Rectal smooth muscle tissue (tissue), 1 donor: Measurements from ENCODE around the gene RPL38.

ENCODE experiments used
- H3K27ac ChIP-seq: one replicate; pipeline ENCODE4 v1.7.0; 2013; ENCODE audit warnings: low read depth, low read length, inconsistent platforms
- H3K27me3 ChIP-seq: one replicate; pipeline ENCODE4 v1.7.0; 2013; ENCODE audit warnings: low read length; ENCODE audit not compliant: control insufficient read depth, insufficient read depth
- H3K36me3 ChIP-seq: one replicate; pipeline ENCODE4 v1.7.0; 2013; ENCODE audit warnings: low read length; ENCODE audit not compliant: control insufficient read depth, insufficient read depth
- H3K4me1 ChIP-seq: one replicate; pipeline ENCODE4 v1.7.0; 2013; ENCODE audit warnings: low read length; ENCODE audit not compliant: control insufficient read depth, insufficient read depth
- H3K4me3 ChIP-seq: one replicate; pipeline ENCODE4 v1.7.0; 2013; ENCODE audit warnings: low read length
- H3K9ac ChIP-seq: one replicate; pipeline ENCODE4 v1.7.0; 2013; ENCODE audit warnings: low read length

The RPL38 gene

DNA sequence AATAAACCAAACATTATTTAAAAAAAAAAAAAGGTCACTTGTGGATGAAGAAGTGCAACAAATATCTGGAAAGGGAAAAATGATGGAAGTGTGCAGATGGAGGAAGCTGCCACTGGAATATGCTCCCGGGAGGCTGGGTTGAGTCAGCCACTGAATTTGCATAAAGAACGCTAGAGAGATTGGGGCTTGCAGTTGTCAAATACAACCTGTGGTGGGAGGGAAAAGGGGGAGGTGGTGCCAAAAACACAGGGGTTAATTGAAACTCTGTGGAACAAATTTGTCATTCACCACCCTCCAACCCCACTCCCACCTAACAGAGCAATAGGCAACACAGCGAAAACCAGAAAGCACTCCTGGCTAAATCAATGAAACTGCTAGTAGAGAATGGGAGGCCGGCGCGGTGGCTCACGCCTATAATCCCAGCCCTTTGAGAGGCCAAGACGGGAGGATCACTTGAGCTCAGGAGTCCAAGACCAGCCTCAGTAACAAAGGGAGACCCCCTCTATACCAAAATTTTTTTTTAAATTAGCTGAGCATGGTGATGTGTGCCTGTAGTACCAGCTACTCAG lies 37.6 kb upstream of the RPL38 start:
- no peaks in the 10 kb centered on the region for H3K27me3 ChIP-seq
- no peak overlapping the region for H3K9ac ChIP-seq
- no peak overlapping the region for H3K27ac ChIP-seq
- H3K36me3 ChIP-seq: no peaks in the 10 kb centered on the region
- no peaks in the 10 kb centered on the region for H3K4me1 ChIP-seq
- H3K4me3 ChIP-seq: no peak overlapping the region

DNA sequence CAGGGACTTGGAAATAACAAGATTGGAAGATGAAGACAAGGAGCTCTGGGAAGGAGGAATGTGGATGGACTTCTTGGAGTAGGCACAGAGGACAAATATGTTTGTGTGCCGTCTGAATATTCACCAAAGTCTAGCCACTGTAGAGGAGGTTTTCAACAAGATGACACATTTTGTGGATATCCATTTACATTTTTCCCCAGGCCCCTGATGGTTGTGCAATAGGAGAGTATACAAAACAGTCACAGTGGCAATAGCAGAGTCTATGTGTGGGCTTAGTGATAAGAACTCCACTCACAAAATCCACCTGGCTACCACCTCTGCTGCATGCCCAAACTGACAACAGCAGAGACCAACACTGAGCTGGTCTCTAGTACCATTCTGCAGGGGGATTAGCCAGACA lies 32.6 kb upstream of the RPL38 start:
- no peak overlapping the region for H3K27ac ChIP-seq

DNA sequence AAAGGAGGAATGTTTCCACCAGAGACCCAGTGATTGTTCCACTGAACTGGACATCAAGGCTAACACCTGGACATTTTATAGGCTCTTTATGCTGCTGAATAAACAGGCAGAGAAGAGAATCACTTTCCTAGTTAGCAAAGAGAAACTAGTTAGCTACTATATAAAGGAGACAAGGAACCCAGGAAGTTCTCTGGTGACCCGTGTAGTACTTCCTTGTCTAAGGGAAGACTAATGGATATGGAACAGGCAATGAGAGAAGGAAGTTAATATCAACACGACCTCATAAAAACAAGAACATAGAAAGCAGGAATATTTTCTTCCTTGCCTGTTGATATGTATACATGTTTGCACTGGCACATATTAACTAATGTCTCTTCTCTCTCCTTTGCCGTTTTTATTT lies 30.8 kb upstream of the RPL38 start:
- Histone ChIP-seq H3K27me3 (peaks cover 10% of the 10 kb centered on the region), H3K36me3 (no peaks in the 10 kb centered on the region), H3K27ac (no peak overlapping the region), H3K4me1 (no peaks in the 10 kb centered on the region), H3K9ac (no peak overlapping the region), H3K4me3 (no peak overlapping the region)

More for the DNA sequence above, 32.6 kb upstream of the RPL38 start:
- H3K27me3 ChIP-seq: peaks cover 3% of the 10 kb centered on the region
- H3K4me1 ChIP-seq: no peaks in the 10 kb centered on the region
- H3K36me3 ChIP-seq: no peaks in the 10 kb centered on the region
- no peak overlapping the region for H3K4me3 ChIP-seq
- H3K9ac ChIP-seq: no peak overlapping the region

DNA sequence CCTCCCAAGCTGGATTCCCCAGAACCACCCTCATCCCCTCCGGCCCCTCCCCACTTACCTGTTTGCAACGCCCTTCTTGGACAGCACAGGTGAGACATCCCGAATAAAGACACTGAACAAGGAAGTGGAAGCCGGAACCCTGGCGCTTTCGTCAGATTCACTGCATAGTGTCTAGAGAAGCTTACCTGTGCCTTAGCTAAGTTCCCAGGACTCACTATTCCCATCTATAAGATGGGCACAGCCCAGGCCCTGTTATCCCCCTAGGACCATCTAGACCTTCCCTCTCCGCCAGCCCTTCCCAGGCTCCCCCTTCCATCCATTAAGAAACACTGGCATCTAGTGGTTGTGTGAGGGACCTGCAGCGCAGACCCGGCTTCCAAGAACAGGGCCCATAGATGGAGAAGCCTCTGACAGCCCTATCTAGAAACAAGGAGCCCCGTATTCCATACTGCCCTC lies 26.9 kb upstream of the RPL38 start:
- Histone ChIP-seq H3K36me3 (no peaks in the 10 kb centered on the region), H3K4me1 (no peaks in the 10 kb centered on the region), H3K9ac (no peak overlapping the region), H3K27ac (no peak overlapping the region), H3K4me3 (no peak overlapping the region), H3K27me3 (peaks cover 10% of the 10 kb centered on the region)

DNA sequence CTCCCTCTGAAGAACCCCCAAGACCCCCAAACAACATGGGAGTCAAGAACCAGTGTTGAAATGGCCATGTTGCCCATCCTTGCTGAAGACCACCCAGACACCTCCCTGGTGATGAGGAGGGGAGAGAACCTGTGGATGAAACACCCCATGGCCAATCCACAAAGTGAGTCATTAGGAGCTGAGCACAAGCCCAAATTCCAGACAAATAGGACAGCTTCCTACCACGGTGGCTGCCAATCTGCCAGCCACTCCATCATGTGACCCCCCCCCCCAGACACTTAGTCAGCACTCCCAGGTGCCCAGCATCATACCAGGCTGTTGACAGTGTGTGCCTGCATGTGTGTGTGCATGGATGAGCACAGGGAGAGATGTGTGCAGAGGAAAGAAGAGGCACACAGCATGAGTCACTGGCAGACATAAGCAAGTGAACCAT lies 26.4 kb upstream of the RPL38 start:
- peaks cover 10% of the 10 kb centered on the region for H3K27me3 ChIP-seq
- H3K27ac ChIP-seq: no peak overlapping the region
- H3K36me3 ChIP-seq: no peaks in the 10 kb centered on the region
- H3K9ac ChIP-seq: no peak overlapping the region
- H3K4me1 ChIP-seq: no peaks in the 10 kb centered on the region
- no peak overlapping the region for H3K4me3 ChIP-seq

DNA sequence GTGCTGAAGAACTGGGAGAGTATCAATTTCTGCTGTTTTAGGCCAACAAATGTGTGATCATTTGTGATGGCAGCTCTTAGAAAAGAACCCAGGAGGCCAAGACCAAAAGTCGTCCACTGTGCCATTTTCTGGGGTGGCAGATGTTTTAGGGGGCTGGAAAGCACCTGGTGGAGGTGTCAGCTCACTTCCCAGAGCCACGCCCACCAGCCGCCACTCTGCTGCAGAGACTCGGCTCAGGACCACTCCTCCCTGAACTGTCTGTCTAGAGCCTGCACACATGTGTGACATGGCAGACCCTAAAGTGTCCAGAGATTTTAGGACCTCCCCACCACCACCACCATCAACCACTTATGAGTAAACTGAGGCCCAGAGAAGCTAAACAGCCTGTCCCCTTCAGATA lies 23.9 kb upstream of the RPL38 start:
- H3K4me3 ChIP-seq: no peak overlapping the region
- H3K36me3 ChIP-seq: no peaks in the 10 kb centered on the region
- no peaks in the 10 kb centered on the region for H3K4me1 ChIP-seq
- H3K27me3 ChIP-seq: peaks cover 10% of the 10 kb centered on the region
- H3K27ac ChIP-seq: no peak overlapping the region
- no peak overlapping the region for H3K9ac ChIP-seq

DNA sequence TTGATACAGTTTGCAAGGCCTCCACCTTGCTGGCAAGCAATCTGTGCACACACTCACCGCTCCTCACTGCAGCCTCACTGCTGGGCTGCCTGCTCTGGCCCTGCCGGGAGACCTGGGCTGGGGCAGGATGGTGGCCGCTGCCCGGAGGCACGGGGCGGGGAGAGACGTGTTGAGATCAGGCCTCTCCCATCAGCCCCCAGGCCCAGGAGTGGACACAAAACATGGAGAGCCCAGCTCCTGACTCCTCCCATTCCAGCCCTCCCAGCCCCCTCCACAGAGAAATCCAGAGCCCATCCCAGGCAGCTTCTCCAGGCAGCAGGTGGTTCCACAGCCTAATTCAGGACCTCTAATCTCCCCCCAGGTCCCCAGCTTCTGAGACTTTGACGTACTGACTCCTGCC lies 23.1 kb upstream of the RPL38 start:
- H3K27ac ChIP-seq: no peak overlapping the region
- H3K4me1 ChIP-seq: no peaks in the 10 kb centered on the region
- H3K36me3 ChIP-seq: no peaks in the 10 kb centered on the region
- peaks cover 8% of the 10 kb centered on the region for H3K27me3 ChIP-seq
- no peak overlapping the region for H3K4me3 ChIP-seq
- H3K9ac ChIP-seq: no peak overlapping the region

DNA sequence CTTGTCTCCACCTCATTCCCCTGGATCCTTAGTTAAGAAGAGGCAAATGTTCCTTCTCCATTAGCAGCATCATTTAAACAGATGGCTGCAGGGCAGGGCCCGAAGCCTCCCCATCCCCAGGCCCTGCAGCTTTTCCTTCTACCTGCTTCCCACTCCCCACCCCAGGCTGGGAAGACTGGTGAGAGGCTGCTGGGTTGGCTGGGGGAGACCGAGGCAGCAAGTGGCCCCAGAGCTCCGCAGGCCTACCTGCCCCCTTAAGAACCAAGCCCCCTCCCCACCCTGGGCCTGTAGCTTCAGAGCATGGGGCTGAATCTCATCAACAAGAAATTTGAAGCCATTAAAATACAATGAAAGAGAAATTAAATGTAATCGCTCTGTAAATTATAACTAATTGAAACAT lies 22.1 kb upstream of the RPL38 start:
- no peaks in the 10 kb centered on the region for H3K4me1 ChIP-seq
- H3K27ac ChIP-seq: no peak overlapping the region
- no peak overlapping the region for H3K9ac ChIP-seq
- H3K27me3 ChIP-seq: peaks cover 6% of the 10 kb centered on the region
- no peaks in the 10 kb centered on the region for H3K36me3 ChIP-seq
- no peak overlapping the region for H3K4me3 ChIP-seq

DNA sequence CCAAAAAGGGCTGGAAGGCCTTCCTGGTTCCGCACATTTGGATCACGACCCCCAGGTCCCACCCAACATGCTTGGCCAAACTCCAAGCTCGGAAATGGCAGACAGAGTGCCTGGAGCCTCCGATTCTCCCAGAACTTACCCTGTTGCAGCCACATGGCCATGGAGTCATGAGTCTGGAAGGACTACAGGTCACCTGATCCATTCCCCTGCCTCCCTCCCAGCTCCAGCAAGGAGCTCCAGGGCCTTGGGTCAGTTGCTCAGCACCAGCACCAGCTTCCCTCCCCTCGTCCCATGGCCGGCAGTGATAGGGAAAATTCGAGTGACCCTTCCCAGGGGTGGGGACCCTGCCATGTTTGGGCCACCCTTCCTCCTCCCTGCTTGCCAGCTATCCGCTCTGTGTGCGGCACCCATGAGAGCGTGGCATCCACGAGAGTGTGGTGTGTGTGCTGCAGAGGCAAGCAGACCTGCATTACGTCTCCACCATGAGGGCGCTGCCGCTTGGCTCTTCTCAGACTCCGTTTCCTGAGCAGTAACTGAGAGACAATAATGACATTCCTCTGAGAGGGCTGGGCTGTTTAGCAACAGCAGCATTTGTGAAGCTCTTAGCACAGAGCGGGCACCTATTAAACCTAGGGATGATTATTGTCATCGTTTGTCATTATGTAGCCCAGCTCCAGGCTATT lies 21.3 kb upstream of the RPL38 start:
- H3K4me3 ChIP-seq: no peak overlapping the region
- no peaks in the 10 kb centered on the region for H3K27me3 ChIP-seq
- H3K4me1 ChIP-seq: no peaks in the 10 kb centered on the region
- H3K36me3 ChIP-seq: no peaks in the 10 kb centered on the region
- no peak overlapping the region for H3K27ac ChIP-seq
- no peak overlapping the region for H3K9ac ChIP-seq

DNA sequence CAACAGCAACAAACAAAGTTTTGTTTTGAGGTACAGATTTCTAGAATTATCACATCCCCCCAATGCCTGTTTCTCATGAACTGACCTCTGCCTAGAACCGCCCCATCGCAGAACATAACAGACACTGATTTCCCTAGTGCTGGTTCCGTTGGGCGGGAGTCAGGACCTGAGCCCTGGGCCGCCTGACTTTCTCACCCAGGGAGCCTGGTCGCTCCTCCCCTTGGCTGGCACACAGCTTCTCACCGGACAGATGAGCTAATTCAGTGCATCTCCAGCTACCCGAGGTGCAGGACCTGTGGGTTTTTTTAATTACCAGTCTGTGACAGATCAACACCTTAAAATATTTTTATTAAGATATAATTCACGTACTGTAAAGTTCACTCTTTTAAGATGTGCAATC lies 20.1 kb upstream of the RPL38 start:
- H3K4me3 ChIP-seq: no peak overlapping the region
- H3K27me3 ChIP-seq: no peaks in the 10 kb centered on the region
- no peaks in the 10 kb centered on the region for H3K4me1 ChIP-seq
- no peak overlapping the region for H3K9ac ChIP-seq
- no peak overlapping the region for H3K27ac ChIP-seq
- H3K36me3 ChIP-seq: no peaks in the 10 kb centered on the region

DNA sequence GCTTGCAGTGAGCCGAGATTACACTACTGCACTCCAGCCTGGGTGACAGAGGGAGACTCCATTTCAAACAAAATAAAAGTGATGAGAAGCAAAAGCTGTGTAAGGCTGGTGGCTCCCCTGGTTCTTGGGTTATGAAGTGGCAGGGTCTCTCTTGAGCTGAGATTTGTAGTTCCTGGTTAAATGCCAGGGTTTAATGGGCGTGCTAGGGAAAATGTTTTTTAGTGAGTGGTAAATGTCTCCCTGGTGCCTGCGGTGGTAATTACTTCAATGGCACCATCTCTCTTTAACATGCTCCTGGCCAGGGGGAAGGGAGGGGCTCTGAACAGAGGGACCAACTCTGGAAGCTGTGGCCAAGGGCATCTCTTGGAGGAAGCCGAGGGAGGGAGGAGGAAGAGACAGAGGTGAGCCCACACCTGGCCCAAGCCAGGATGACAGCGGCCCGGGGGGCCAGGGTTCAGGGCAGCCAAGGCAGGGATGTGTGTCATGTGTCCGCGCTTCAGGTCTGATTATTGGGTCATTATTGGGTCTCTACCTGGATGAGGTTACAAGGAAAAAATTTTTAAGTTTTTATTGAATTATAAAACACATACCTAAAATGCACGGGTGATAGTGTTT lies 17.8 kb upstream of the RPL38 start:
- no peaks in the 10 kb centered on the region for H3K4me1 ChIP-seq
- no peak overlapping the region for H3K9ac ChIP-seq
- no peaks in the 10 kb centered on the region for H3K36me3 ChIP-seq
- no peak overlapping the region for H3K4me3 ChIP-seq
- H3K27me3 ChIP-seq: no peaks in the 10 kb centered on the region
- H3K27ac ChIP-seq: no peak overlapping the region

DNA sequence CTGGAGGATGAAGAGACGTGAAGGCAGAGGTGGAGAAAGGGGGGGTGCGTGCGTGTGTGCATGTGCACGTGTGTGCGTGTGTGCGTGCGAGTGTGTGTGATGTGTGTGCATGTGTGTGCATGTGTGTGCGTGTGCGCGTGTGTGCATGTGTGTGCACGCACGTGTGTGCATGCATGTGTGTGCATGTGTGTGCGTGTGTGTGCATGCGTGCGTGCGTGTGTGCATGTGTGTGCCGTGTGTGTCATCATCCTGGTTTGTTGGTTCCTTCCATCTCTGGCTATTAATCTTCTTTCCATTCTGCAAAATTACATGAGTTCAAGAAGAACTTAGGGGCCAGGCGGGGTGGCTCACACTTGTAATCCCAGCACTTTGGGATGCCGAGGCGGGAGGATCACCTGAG lies 17.0 kb upstream of the RPL38 start:
- Histone ChIP-seq H3K27me3 (no peaks in the 10 kb centered on the region), H3K4me1 (no peaks in the 10 kb centered on the region), H3K36me3 (no peaks in the 10 kb centered on the region), H3K4me3 (no peak overlapping the region), H3K27ac (no peak overlapping the region), H3K9ac (no peak overlapping the region)

DNA sequence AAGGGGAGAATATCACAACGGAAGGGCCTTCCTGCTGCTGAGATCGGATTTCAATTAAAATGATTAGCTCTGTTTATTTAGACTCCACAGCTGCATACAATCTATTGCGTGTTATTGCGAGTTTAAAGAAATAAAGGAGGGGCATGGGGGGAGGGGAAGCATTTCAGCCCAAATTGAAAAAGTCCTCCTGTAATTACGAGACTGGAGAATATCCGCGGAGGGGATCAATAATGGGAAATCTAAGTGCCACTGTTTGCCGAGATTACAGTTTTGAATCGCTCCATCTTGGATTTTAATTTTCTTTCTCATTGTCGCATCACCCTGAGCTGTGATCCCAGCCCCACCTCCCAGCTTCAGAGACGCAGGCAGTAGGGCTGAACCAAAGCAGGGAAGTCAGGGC lies 15.7 kb upstream of the RPL38 start:
- H3K4me1 ChIP-seq: no peaks in the 10 kb centered on the region
- H3K9ac ChIP-seq: no peak overlapping the region
- no peaks in the 10 kb centered on the region for H3K27me3 ChIP-seq
- no peak overlapping the region for H3K27ac ChIP-seq
- H3K36me3 ChIP-seq: no peaks in the 10 kb centered on the region
- H3K4me3 ChIP-seq: no peak overlapping the region
